ENCODE data around the gene RBM19. TPM values are rescaled to one million over a fixed set of nuclear protein-coding genes. Genes with fewer than 3 reads are reported as not detected.
"Not testable (repeated sequence)": the region's sequence is repeated elsewhere in the genome, so short reads cannot be mapped to it uniquely, and the experiment has no call there.

The RBM19 gene
- total RNA-seq, 1 experiment from 2014 or later = 13.1 TPM

GRCh38 chr12:113837084-113837483, 129.0 kb downstream of the RBM19 start:
- no peak for DNase-seq (ENCODE audit: low read depth)

GRCh38 chr12:113835896-113836295, 130.2 kb downstream of the RBM19 start:
- no peak for DNase-seq (ENCODE audit: low read depth)

GRCh38 chr12:113835433-113835832, 130.7 kb downstream of the RBM19 start:
- DNase-seq (ENCODE audit: low read depth) = no peak

- DNase-seq (ENCODE audit: low read depth) = no peak
These were observed 132.7 kb downstream of the RBM19 start for GRCh38 chr12:113833422-113833821.

- DNase-seq (ENCODE audit: low read depth) = no peak
These were observed 134.6 kb downstream of the RBM19 start for GRCh38 chr12:113831476-113831875.

GRCh38 chr12:113831016-113831415, 135.1 kb downstream of the RBM19 start:
- peak; percentile 83 for DNase-seq (ENCODE audit: low read depth)

- no peak for DNase-seq (ENCODE audit: low read depth)
These were observed 136.9 kb downstream of the RBM19 start for GRCh38 chr12:113829212-113829611.

- no peak for DNase-seq (ENCODE audit: low read depth)
These were observed 138.5 kb downstream of the RBM19 start for GRCh38 chr12:113827539-113828114.

- no peak for DNase-seq (ENCODE audit: low read depth)
These were observed 139.2 kb downstream of the RBM19 start for GRCh38 chr12:113826805-113827538.

- no peak for DNase-seq (ENCODE audit: low read depth)
These were observed 140.4 kb downstream of the RBM19 start for GRCh38 chr12:113825705-113826104.

GRCh38 chr12:113823816-113824215, 142.3 kb downstream of the RBM19 start:
- no peak for DNase-seq (ENCODE audit: low read depth)

- no peak for DNase-seq (ENCODE audit: low read depth)
These were observed 143.1 kb downstream of the RBM19 start for GRCh38 chr12:113823016-113823415.

GRCh38 chr12:113820842-113821241, 145.3 kb downstream of the RBM19 start:
- no peak for DNase-seq (ENCODE audit: low read depth)

GRCh38 chr12:113820309-113820708, 145.8 kb downstream of the RBM19 start:
- no peak for DNase-seq (ENCODE audit: low read depth)

- DNase-seq (ENCODE audit: low read depth) = no peak
These were observed 146.6 kb downstream of the RBM19 start for GRCh38 chr12:113819495-113819894.

GRCh38 chr12:113818833-113819232, 147.3 kb downstream of the RBM19 start:
- DNase-seq (ENCODE audit: low read depth) = no peak

GRCh38 chr12:113818283-113818682, 147.8 kb downstream of the RBM19 start:
- DNase-seq (ENCODE audit: low read depth) = no peak

- no peak for DNase-seq (ENCODE audit: low read depth)
These were observed 149.3 kb downstream of the RBM19 start for GRCh38 chr12:113816866-113817265.

- DNase-seq (ENCODE audit: low read depth) = peak; percentile 12
These were observed 151.1 kb downstream of the RBM19 start for GRCh38 chr12:113815031-113815430.

GRCh38 chr12:113813229-113813541, 152.9 kb downstream of the RBM19 start:
- DNase-seq (ENCODE audit: low read depth) = no peak

GRCh38 chr12:113812411-113813228, 153.5 kb downstream of the RBM19 start:
- no peak for DNase-seq (ENCODE audit: low read depth)

GRCh38 chr12:113809462-113810220, 156.5 kb downstream of the RBM19 start:
- not testable (repeated sequence) for DNase-seq (ENCODE audit: low read depth)
